NCI-H82 treated with DMSO at 0.1 percent for 48 hours (cell line): Measurements from ENCODE around the gene BNIP5.

ENCODE experiments used
- DNase-seq: peaks from one replicate; lab custom pipeline; 2025; ENCODE audit not compliant: unreplicated experiment; lab: John Stamatoyannopoulos, UW

Gene BNIP5

DNA sequence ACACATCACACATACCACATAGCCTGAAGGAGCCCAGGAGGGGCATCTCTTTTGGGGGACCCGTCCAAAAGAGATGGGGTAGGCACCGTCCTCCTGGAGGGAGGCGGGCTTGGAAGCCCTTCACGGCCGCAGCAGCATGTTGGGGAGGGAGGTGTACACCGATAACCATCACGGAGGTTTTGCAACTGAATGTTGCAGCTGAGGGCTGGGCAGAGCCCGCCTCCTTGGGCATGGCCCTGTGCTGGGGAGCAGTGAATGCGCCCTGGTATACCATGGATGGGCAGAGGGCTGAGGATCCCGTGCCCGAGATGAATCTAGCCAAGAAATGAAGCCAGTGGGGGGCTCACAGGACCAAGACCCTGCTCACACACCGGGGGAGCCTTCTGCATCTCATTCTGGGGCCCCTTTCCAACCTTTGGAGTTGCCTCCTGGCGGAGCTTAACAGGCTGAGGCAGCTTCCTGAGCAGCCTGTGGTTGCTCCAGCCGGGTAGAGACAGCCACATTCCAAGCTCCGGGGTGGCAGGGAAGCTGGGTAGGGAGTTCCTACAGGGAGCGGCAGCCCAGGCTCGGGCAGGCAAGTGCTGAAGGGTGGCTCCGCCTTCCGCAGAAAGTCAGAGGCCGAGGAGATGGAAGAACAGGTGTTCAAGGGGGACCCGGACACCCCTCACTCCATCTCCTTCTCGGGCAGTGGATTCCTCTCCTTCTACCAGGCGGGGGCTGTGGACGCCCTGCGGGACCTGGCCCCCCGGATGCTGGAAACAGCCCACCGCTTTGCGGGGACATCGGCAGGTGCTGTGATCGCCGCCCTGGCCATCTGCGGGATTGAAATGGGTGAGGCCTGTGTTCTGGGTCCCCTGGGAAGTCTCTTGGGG is 66.6 kb downstream of the BNIP5 start, which contains the start of gene PNPLA1:
TSS of gene PNPLA1 (plus strand) at position 227 of the 872 bp plus-strand sequence. CDS start at position 627, 400 bp downstream.
- DNase-seq = no peak

GRCh38 chr6:36268478-36269275 is 68.0 kb downstream of the BNIP5 start:
- DNase-seq = no peak

- no peak for DNase-seq
These were observed 68.8 kb downstream of the BNIP5 start for GRCh38 chr6:36267731-36268477.

GRCh38 chr6:36266913-36267644 is 69.6 kb downstream of the BNIP5 start:
- DNase-seq = no peak
